ENCODE results near the gene CPAMD8. TPM values are rescaled to one million over a fixed set of nuclear protein-coding genes. Genes with fewer than 3 reads are reported as not detected.

The CPAMD8 gene
- total and polyA plus RNA-seq, 9 of the 15 experiments (the other 6 are each of a cell fraction or from before 2014, with no cell fraction given) = 0.20 to 2.1 (median 1.3) TPM

DNA sequence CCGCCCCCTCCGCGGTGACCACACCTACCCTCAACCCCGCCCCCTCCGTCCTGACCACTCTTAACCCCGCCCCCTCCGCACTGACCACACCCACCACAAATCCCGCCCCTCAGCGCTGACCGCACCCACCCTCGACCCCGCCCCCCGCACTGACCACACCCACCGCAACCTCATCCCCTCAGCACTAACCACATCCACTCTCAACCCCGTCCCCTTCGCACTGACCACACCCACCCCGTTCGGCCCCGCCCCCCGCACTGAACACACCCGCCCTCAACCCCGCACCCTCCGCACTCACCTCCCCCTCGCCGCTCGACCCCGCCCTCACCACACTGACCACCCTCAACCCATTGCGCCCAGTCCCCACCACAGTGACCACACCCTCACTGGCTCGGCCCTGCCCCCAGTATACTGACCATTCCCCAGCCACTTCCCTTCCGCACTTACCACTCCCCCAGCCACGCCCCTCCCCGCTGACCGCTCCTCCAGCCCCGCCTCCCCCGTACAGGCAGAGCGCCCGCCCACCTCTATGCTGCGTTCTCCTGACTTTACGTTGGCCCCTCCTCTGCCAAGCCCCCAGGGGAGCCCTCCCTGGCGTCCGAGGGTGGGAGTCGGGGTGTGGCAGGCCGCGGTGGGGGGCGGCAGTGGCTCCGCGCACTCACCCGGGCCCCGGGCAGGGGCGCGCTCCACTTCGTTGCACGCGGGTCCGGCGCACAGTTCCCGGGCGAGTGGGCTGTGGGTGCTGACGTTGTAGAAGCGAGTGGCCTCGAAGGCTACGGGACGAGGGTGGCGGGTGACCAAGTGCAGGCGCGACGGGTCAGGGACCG lies 129.4 kb downstream of the CPAMD8 start (continued):
- TF ChIP-seq SIN3A (IDR thresholded peaks at IDR 0.05; ENCODE audit: borderline replicate concordance in 2 of 2, control insufficient read depth in 1 of 2, low read depth in 2 of 2, low read length in 2 of 2) (peak in 1 of 2 experiments; percentile 4; a peak in 1 of 4 replicates), HDAC1 (IDR thresholded peaks at IDR 0.05) (peak in 1 of 2 experiments; percentile 79; a peak in 1 of 4 replicates), C11orf30 (IDR thresholded peaks at IDR 0.05; ENCODE audit: low read depth) (no peak), CHD1 (IDR thresholded peaks at IDR 0.05; ENCODE audit: low read length) (no peak), TAF15 (IDR thresholded peaks at IDR 0.05; ENCODE audit: low read depth, low read length) (no peak), BHLHE40 (IDR thresholded peaks at IDR 0.05; ENCODE audit: low read length) (peak; percentile 41; the same call in 1 of the 2 replicates), CSDE1 (IDR thresholded peaks at IDR 0.05) (no peak), POLR2AphosphoS2 (IDR thresholded peaks at IDR 0.05; ENCODE audit: low read length) (no peak)
- TF ChIP-seq, protein P1, sequence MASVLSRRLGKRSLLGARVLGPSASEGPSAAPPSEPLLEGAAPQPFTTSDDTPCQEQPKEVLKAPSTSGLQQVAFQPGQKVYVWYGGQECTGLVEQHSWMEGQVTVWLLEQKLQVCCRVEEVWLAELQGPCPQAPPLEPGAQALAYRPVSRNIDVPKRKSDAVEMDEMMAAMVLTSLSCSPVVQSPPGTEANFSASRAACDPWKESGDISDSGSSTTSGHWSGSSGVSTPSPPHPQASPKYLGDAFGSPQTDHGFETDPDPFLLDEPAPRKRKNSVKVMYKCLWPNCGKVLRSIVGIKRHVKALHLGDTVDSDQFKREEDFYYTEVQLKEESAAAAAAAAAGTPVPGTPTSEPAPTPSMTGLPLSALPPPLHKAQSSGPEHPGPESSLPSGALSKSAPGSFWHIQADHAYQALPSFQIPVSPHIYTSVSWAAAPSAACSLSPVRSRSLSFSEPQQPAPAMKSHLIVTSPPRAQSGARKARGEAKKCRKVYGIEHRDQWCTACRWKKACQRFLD (CRISPR knock-in tag; IDR thresholded peaks at IDR 0.05) = no peak
- TF ChIP-seq, protein P2, sequence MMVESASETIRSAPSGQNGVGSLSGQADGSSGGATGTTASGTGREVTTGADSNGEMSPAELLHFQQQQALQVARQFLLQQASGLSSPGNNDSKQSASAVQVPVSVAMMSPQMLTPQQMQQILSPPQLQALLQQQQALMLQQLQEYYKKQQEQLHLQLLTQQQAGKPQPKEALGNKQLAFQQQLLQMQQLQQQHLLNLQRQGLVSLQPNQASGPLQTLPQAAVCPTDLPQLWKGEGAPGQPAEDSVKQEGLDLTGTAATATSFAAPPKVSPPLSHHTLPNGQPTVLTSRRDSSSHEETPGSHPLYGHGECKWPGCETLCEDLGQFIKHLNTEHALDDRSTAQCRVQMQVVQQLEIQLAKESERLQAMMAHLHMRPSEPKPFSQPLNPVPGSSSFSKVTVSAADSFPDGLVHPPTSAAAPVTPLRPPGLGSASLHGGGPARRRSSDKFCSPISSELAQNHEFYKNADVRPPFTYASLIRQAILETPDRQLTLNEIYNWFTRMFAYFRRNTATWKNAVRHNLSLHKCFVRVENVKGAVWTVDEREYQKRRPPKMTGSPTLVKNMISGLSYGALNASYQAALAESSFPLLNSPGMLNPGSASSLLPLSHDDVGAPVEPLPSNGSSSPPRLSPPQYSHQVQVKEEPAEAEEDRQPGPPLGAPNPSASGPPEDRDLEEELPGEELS (CRISPR knock-in tag; IDR thresholded peaks at IDR 0.05; ENCODE audit: borderline replicate concordance) = 0 out of 2 replicates have a peak, but pooled peaks have one; percentile 21
- TF ChIP-seq, protein P3, sequence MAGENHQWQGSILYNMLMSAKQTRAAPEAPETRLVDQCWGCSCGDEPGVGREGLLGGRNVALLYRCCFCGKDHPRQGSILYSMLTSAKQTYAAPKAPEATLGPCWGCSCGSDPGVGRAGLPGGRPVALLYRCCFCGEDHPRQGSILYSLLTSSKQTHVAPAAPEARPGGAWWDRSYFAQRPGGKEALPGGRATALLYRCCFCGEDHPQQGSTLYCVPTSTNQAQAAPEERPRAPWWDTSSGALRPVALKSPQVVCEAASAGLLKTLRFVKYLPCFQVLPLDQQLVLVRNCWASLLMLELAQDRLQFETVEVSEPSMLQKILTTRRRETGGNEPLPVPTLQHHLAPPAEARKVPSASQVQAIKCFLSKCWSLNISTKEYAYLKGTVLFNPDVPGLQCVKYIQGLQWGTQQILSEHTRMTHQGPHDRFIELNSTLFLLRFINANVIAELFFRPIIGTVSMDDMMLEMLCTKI (IDR thresholded peaks at IDR 0.05; ENCODE audit: partially characterized antibody) = no peak
- TF ChIP-seq, protein P4, sequence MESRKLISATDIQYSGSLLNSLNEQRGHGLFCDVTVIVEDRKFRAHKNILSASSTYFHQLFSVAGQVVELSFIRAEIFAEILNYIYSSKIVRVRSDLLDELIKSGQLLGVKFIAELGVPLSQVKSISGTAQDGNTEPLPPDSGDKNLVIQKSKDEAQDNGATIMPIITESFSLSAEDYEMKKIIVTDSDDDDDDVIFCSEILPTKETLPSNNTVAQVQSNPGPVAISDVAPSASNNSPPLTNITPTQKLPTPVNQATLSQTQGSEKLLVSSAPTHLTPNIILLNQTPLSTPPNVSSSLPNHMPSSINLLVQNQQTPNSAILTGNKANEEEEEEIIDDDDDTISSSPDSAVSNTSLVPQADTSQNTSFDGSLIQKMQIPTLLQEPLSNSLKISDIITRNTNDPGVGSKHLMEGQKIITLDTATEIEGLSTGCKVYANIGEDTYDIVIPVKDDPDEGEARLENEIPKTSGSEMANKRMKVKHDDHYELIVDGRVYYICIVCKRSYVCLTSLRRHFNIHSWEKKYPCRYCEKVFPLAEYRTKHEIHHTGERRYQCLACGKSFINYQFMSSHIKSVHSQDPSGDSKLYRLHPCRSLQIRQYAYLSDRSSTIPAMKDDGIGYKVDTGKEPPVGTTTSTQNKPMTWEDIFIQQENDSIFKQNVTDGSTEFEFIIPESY (CRISPR knock-in tag; IDR thresholded peaks at IDR 0.05) = no peak
- TF ChIP-seq, protein P5, sequence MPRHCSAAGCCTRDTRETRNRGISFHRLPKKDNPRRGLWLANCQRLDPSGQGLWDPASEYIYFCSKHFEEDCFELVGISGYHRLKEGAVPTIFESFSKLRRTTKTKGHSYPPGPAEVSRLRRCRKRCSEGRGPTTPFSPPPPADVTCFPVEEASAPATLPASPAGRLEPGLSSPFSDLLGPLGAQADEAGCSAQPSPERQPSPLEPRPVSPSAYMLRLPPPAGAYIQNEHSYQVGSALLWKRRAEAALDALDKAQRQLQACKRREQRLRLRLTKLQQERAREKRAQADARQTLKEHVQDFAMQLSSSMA (CRISPR knock-in tag; IDR thresholded peaks at IDR 0.05) = no peak
- TF ChIP-seq, protein P6, sequence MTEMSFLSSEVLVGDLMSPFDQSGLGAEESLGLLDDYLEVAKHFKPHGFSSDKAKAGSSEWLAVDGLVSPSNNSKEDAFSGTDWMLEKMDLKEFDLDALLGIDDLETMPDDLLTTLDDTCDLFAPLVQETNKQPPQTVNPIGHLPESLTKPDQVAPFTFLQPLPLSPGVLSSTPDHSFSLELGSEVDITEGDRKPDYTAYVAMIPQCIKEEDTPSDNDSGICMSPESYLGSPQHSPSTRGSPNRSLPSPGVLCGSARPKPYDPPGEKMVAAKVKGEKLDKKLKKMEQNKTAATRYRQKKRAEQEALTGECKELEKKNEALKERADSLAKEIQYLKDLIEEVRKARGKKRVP (CRISPR knock-in tag; IDR thresholded peaks at IDR 0.05) = peak; percentile 57
